HG03565 (cell line): Measurements from ENCODE around the gene TCF4.

Experiments
- ATAC-seq: cut with Tn5 transposase; IDR thresholded peaks from one replicate; pipeline ENCODE4 v1.9.1; 2021; ENCODE audit warnings: mild to moderate bottlenecking, moderate library complexity; ENCODE audit not compliant: unreplicated experiment

TCF4 gene

GRCh38 chr18:55588111-55588869 is at the start of gene TCF4:
TCF4 (minus strand) TSS chr18:55588192; CDS start chr18:55587116, 1,076 bp downstream.
- no peak for ATAC-seq

- no peak for ATAC-seq
Measured at GRCh38 chr18:55637204-55637603, 49.2 kb upstream of the TCF4 start.

- no peak for ATAC-seq
Measured at GRCh38 chr18:55635439-55635838, 47.4 kb upstream of the TCF4 start.

GRCh38 chr18:55634545-55634944 is 46.6 kb upstream of the TCF4 start:
- no peak for ATAC-seq

GRCh38 chr18:55633032-55633431 is 45.0 kb upstream of the TCF4 start:
- no peak for ATAC-seq

DNA sequence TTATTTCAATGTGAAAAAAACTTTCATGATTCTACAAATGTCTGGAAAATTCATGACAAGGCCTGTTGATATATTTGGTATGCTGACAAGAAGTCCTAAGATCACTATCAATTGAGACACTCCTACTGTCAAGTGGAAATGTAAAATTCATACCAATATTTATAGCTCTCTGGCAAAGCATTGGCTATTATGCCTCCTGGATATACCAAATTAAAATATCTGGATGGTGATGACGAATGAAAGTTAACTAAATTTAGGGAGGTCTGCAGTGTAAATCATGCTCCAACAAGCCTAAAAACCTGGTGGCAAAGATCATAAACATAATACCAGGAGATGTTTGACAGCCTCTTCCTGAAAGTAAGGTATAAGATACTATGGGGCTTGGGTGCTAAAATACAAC is 41.1 kb upstream of the TCF4 start:
- ATAC-seq, result no peak

DNA sequence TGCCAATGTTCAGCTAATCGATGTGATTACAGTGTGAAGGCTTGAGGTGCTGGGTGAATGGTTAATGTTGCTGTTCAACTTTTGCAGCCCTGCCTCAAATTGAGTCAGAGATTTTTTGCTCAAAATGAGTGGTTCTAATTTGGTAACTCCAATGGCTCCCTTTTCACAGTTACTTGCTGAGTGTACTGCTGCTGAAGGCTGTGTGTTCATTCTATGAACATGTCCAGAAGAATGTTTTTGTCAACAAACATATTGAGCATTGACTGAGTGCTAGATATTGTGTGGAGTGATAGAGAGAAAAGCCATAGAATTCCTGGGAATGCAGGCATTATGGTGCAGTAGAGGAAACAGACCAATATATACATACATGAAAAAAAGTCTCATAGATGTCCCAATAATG is 39.0 kb upstream of the TCF4 start:
- ATAC-seq, result no peak

DNA sequence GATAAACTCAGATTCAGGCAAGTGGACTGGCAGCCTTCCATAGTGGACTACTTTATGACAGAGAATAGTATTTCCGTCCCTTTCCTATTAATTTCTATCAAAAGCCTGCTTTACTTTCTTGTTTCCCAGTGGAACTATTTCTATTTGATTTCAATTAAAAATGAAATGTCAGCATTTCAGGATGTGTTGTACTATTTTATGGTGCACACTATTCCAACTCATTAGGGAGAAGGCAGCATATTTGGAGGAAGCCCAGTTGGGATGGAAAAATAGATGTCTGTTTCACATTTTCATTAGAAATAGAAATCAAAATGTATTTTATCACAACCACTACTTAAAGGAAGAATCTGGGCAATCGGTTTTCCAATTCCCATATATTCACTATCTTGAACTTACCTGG is 37.9 kb upstream of the TCF4 start:
- no peak for ATAC-seq

GRCh38 chr18:55623626-55624025 is 35.6 kb upstream of the TCF4 start:
- no peak for ATAC-seq

DNA sequence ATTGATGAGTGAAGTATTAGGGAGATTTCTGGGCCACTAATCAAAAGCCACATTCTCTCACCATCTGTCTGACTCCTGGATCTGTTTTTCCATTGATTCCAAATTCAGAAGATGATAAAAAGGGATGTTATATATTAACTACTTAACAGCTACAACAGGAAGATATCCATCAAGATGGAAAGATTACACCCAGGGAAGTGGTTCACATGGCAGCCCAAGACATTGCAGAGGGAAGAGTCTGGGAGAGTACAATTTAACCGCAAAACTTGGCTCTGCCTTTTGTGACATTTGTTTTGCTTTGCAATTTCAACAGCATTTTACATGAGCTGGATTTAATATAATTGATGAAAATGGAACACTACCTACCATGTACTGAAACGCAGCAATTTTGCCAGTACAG is 22.5 kb upstream of the TCF4 start:
- ATAC-seq, result no peak

DNA sequence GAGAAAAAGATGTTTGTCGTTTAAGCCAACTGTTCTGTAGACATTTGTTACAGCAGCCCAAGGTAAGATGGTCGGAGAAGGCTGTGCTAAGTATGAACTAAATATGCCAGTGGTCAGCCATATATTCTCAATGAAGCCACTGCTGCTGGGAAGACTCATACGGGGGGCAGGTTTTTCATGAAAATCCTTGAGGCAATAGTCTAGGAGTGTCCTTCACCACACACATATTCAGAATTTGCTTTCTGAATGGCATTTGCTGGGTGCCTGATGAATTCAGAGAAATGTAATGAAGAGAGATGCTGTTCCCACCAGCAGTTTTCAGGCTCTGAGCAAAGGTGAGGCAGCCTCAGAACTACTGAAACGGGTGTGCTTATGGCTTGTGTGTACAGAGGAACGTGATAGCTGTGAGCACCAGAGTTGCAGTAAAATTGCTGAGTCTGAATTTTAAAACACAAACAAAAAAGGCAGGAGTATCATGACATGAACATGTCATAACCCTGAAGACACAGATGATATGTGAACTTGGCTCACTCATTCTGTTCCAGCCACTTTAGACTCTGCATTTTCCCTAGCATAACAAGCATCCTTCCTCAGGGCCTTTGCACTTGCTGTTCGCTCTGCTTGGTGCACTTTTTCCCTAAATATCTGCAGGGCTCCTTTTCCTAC is 21.3 kb upstream of the TCF4 start:
- no peak for ATAC-seq

DNA sequence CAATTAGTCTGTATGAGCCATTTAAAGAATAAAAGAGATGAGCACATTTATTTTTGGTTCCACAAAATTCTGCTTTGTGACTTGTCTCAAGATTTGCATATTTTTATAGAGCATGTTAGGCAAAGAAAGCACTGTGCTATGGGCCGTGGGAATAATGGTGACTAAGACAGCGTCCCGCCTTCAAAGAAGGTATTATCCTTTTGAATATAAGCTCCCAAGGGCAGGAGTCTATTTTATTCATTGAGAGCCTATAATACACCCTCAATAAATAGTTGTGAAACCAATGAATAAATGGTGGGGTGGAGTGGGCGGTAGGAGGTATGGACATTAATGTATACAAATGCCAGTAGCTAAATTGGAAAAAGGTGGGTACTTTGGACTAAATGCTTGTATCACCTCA is 20.5 kb upstream of the TCF4 start:
- ATAC-seq, result no peak

DNA sequence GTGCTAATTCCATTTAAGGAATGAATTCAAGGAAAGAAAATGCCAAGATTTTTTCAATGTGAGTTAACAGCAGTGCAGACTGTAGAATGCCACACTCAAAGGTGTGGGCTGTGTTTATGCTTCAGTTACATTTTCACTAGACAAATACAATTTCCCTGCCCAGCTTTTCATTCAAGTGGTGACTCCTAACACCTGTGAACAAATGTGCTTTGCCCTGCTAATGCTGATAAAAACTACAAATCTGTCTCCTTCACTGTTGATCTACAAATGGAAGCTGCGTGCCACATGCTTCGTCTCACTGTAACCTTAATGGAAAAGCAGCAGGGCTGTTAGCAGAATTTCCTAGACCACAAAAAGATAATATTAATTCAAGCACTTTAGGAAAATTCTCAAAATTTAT is 19.8 kb upstream of the TCF4 start:
- ATAC-seq, result no peak

DNA sequence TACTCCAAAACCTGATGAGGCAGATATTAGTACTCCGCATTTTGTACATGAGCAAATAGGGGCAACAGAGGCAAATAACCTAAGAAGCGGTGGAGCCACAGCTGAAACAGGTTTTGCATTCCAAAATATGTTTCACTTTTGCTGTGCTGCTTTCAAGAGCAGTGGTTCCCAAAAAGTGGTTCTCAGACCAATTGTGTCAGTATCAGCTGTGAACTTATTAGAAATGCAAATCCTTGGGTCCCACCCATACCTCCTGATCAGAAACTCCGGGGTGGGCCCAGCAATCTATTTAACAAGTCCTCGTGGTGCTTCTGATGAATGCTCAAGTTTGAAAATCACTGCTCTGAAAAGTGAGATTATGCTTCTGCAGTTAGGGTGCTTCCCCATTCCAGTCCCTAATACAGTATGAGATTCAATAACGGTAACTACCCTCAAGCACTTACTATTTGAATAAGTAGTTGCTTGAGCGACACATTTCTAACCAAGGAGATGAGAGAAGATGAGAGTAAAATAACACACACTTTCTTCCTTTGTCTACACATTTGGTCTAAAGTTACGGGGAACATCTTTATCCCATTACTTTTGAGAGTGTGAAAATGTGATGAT is 17.8 kb upstream of the TCF4 start:
- peak; percentile 67 for ATAC-seq

GRCh38 chr18:55603775-55604174 is 15.8 kb upstream of the TCF4 start:
- ATAC-seq, result no peak

DNA sequence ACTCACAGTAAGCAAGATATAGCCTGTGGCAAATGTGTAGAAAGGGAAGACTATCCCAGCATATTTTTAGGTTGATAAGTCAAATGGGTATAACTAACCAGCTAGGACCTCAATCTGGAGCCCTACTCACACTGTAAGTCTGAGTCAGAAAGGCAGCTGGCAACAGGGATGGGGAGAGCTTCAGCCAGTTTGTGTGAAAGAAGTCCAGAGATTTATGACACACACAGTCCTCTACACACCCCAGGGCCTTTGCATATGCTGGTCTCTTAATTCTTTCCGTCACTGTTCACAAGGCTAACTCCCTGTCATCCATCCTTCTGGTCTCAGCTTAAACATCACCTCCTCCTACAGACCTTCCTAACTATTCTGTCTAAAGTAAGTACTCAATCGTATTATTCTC is 5.9 kb upstream of the TCF4 start:
- no peak for ATAC-seq

- no peak for ATAC-seq
Measured at GRCh38 chr18:55592572-55592971, 4.6 kb upstream of the TCF4 start.

GRCh38 chr18:55592106-55592505 is 4.1 kb upstream of the TCF4 start:
- ATAC-seq, result no peak

- peak; percentile 80 for ATAC-seq
Measured at GRCh38 chr18:55589625-55590291, 1.8 kb upstream of the TCF4 start.

- ATAC-seq, result no peak
Measured at GRCh38 chr18:55588870-55589595, 1.0 kb upstream of the TCF4 start.
